IMR-90 (cell line): Measurements from ENCODE around the gene HDDC2. TPM values are rescaled to one million over a fixed set of nuclear protein-coding genes. Genes with fewer than 3 reads are reported as not detected.
A peak's percentile ranks its signal among the peaks of the same experiment; 100 is the strongest.

Source experiments
- ATAC-seq: fragments of 200-7000 bp; cut with Tn5 transposase; 2 replicates; pipeline ENCODE4 v1.9.1; 2020; ENCODE audit warnings: low read depth, mild to moderate bottlenecking, moderate library complexity
- BruUV-seq: library from RNA; stranded (reverse); fragments of 400-500 nt; replicated peaks from 2 replicates; lab custom pipeline; 2021; lab: Mats Ljungman, UMichigan
- CTCF ChIA-PET: fragments of 300-600 bp; formaldehyde crosslinking; extraction: SDS; loops from one replicate; lab custom pipeline; 2021; ENCODE audit warnings: antibody characterized with exemption; lab: Yijun Ruan, JAX
- POLR2A ChIA-PET: fragments of 300-600 bp; sonication (Branson Sonifier 250); formaldehyde crosslinking; loops from one replicate; lab custom pipeline; 2022; ENCODE audit warnings: antibody characterized with exemption; ENCODE audit not compliant: unreplicated experiment; lab: Charles Lee
- DNase-seq: peaks from one replicate; pipeline ENCODE4 v3.0.0; 2013
- H2AFZ ChIP-seq: replicated peaks from 2 replicates; pipeline ENCODE3; 2013; ENCODE audit warnings: low read length, mild to moderate bottlenecking; ENCODE audit not compliant: poor library complexity
- H2AK5ac ChIP-seq: 2 replicates; pipeline ENCODE4 v1.6.1; 2013; ENCODE audit warnings: low read depth, low read length, inconsistent platforms
- H2AK9ac ChIP-seq: replicated peaks from 2 replicates; pipeline ENCODE3; 2013; ENCODE audit warnings: mild to moderate bottlenecking, low read depth, low read length, moderate library complexity; ENCODE audit not compliant: poor library complexity
- H2BK120ac ChIP-seq: 2 replicates; pipeline ENCODE4 v1.6.1; 2013; ENCODE audit warnings: low read depth, low read length, inconsistent platforms
- H2BK15ac ChIP-seq: 3 replicates; pipeline ENCODE4 v1.6.1; 2013; ENCODE audit warnings: low read depth, low read length, inconsistent platforms
- H2BK20ac ChIP-seq: 2 replicates; pipeline ENCODE4 v1.6.1; 2013; ENCODE audit warnings: low read depth, mild to moderate bottlenecking, inconsistent platforms, low read length, moderate library complexity
- H2BK5ac ChIP-seq: 2 replicates; pipeline ENCODE4 v1.6.1; 2013; ENCODE audit warnings: mild to moderate bottlenecking, low read depth, low read length, inconsistent platforms; ENCODE audit not compliant: poor library complexity, severe bottlenecking
- H3K14ac ChIP-seq: replicated peaks from 2 replicates; pipeline ENCODE4 v1.6.1; 2013; ENCODE audit warnings: low read depth, low read length, inconsistent platforms
- H3K18ac ChIP-seq: 2 replicates; pipeline ENCODE4 v1.6.1; 2013; ENCODE audit warnings: low read depth, low read length, control low read depth
- H3K23ac ChIP-seq: 2 replicates; pipeline ENCODE4 v1.6.1; 2013; ENCODE audit warnings: low read depth, low read length, inconsistent platforms
- H3K27ac ChIP-seq: 2 replicates; pipeline ENCODE4 v1.5.1; 2013; ENCODE audit warnings: mild to moderate bottlenecking, control low read depth, low read length; ENCODE audit not compliant: insufficient read depth
- H3K27me3 ChIP-seq: 2 replicates; pipeline ENCODE4 v1.6.1; 2013; ENCODE audit warnings: low read length; ENCODE audit not compliant: control insufficient read depth, insufficient read depth
- H3K36me3 ChIP-seq: 2 replicates; pipeline ENCODE4 v1.6.1; 2013; ENCODE audit warnings: low read length, mixed read lengths; ENCODE audit not compliant: control insufficient read depth, insufficient read depth
- H3K4ac ChIP-seq: 2 replicates; pipeline ENCODE4 v1.6.1; 2013; ENCODE audit warnings: low read depth, low read length, inconsistent platforms
- H3K4me1 ChIP-seq: 2 replicates; pipeline ENCODE4 v1.6.1; 2013; ENCODE audit warnings: low read length, mixed read lengths; ENCODE audit not compliant: control insufficient read depth, insufficient read depth
- H3K4me2 ChIP-seq: 2 replicates; pipeline ENCODE4 v1.6.1; 2013; ENCODE audit warnings: low read depth, mild to moderate bottlenecking, control low read depth, low read length, moderate library complexity
- H3K4me3 ChIP-seq: 2 replicates; pipeline ENCODE4 v1.5.1; 2013; ENCODE audit warnings: low read depth, mild to moderate bottlenecking, control low read depth, low read length, moderate library complexity; ENCODE audit not compliant: insufficient read depth
- H3K56ac ChIP-seq: 2 replicates; pipeline ENCODE4 v1.6.1; 2013; ENCODE audit warnings: low read length, inconsistent platforms; ENCODE audit not compliant: insufficient read depth; ENCODE audit errors: extremely low read depth
- H3K79me1 ChIP-seq, 2 experiments: 2 replicates each; pipeline ENCODE4 v1.6.1; 2013; ENCODE audit warnings: low read length in 2 of 2, inconsistent platforms in 1 of 2, low read depth in 1 of 2
- H3K9ac ChIP-seq: 2 replicates; pipeline ENCODE4 v1.6.1; 2013; ENCODE audit warnings: low read depth, low read length, control low read depth
- H3K9me1 ChIP-seq: 2 replicates; pipeline ENCODE4 v1.6.1; 2013; ENCODE audit warnings: low read length, inconsistent platforms; ENCODE audit not compliant: insufficient read depth
- H3K9me3 ChIP-seq: 2 replicates; pipeline ENCODE4 v1.6.1; 2013; ENCODE audit warnings: low read length; ENCODE audit not compliant: control insufficient read depth, insufficient read depth
- H4K20me1 ChIP-seq: 2 replicates; pipeline ENCODE4 v1.6.1; 2013; ENCODE audit warnings: low read length, inconsistent platforms; ENCODE audit not compliant: insufficient read depth
- H4K5ac ChIP-seq: 2 replicates; pipeline ENCODE4 v1.6.1; 2013; ENCODE audit warnings: mild to moderate bottlenecking, low read depth, low read length, control low read depth
- H4K8ac ChIP-seq, 2 experiments: 2 replicates each; pipeline ENCODE4 v1.6.1; 2013; ENCODE audit warnings: low read depth in 2 of 2, low read length in 2 of 2, control low read depth in 1 of 2, inconsistent platforms in 1 of 2
- H4K91ac ChIP-seq: 2 replicates; pipeline ENCODE4 v1.6.1; 2013; ENCODE audit warnings: low read depth, low read length, inconsistent platforms; ENCODE audit not compliant: insufficient read depth
- BHLHE40 ChIP-seq: fragments of 150-350 bp; IDR thresholded peaks from 2 replicates; pipeline ENCODE4 v1.6.1; 2016; ENCODE audit warnings: mild to moderate bottlenecking, low read depth, low read length
- CEBPB ChIP-seq: IDR thresholded peaks from 2 replicates; pipeline ENCODE4 v1.6.1; 2012; ENCODE audit warnings: low read depth, low read length, improper control_type of control experiment
- CHD1 ChIP-seq: IDR thresholded peaks from 2 replicates; pipeline ENCODE4 v1.6.1; 2012; ENCODE audit warnings: low read depth, low read length, improper control_type of control experiment
- MAZ ChIP-seq: IDR thresholded peaks from 2 replicates; pipeline ENCODE4 v1.6.1; 2012; ENCODE audit warnings: low read depth, mild to moderate bottlenecking, low read length, improper control_type of control experiment, moderate library complexity, borderline replicate concordance
- POLR2A ChIP-seq: IDR thresholded peaks from 2 replicates; pipeline ENCODE4 v1.6.1; 2012; ENCODE audit warnings: mild to moderate bottlenecking, low read depth, low read length
- WGBS, 2 experiments: methylation state at CpG; one replicate each; pipeline versions ENCODE4 v1.1.5 to v1.1.7; 2013; ENCODE audit warnings: missing lambda C conversion rate in 2 of 2; ENCODE audit not compliant: insufficient read length in 1 of 2; ENCODE audit errors: extremely low coverage in 2 of 2; 5-methylcytosine and 5-hydroxymethylcytosine counted together
- dilution Hi-C: fragments of 300-500 bp; cut with HindIII; formaldehyde crosslinking; loops from one replicate; pipeline ENCODE4 v1.14.3; 2018; ENCODE audit warnings: low sequenced_read_pairs; ENCODE audit not compliant: unreplicated experiment
- in situ Hi-C: fragments of 300-500 bp; cut with MboI; formaldehyde crosslinking; loops from 3 replicates; pipeline ENCODE4 v1.14.3; 2019; ENCODE audit warnings: low sequenced_read_pairs, inconsistent platforms, mixed read lengths
- intact Hi-C: fragments of 100-400 bp; cut with micrococcal nuclease; formaldehyde crosslinking; loops from 2 replicates; pipeline ENCODE4 v1.10.0; 2022
- polyA plus RNA-seq, 3 experiments: library from polyadenylated mRNA; depleted of rRNA; stranded (reverse); fragments of >200 nt; gene quantifications; 2 replicates each; pipeline ENCODE4 v1.2.3, GENCODE V29; 2012; ENCODE audit warnings: low replicate concordance in 1 of 3
- total RNA-seq: library from RNA; depleted of rRNA; stranded (reverse); fragments of >200 nt; gene quantifications from 2 replicates; pipeline ENCODE4 v1.2.3, GENCODE V29; 2012
- TF ChIP-seq, protein P1 (sequence below): fragments of 150-350 bp; IDR thresholded peaks from 2 replicates; pipeline ENCODE4 v1.6.1; 2016; ENCODE audit warnings: low read depth, mild to moderate bottlenecking, low read length, moderate library complexity, borderline replicate concordance

The HDDC2 gene
- total and polyA plus RNA-seq, 2 of the 4 experiments (the other 2 are of a cell fraction), result 40.9 to 68.6 TPM

DNA sequence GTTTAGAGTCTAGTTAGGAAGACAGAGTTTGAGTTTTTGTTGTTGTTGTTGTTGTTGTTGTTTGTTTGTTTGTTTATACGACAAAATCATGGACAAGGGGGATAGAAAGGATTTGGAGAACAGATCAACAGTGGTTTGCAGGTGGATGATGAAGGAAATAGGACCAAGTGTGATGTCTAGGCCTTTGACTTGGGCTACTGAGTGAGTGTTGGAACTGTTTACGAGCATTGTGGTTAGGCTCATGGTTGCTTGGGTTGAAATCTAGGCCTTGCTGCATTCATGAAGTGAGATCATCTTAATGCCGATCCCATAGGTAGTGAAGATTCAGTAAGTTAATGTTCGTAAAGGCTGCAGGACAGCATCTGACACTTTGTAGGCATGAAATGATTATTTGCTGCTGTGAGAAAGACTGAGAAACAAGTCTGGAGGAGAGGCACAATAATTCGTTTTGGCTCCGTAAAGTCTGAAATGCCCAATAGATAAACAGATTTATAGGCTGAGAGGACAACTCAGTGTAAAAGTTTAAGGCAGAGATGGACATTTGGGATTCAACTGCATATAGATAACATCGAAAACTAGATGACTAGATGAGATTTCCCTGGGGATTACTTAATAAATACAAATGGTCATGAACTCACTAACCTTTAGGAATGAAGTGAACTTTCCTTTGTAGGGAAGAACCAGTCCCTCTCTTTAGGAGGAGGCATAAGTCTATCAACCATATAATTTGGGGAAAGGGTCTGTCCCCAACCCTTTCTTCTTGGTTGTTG is 70.0 kb downstream of the HDDC2 start:
- ChIA-PET CTCF (no interaction called here), POLR2A (no interaction called here)
- Histone ChIP-seq H3K18ac (peak overlapping the region; percentile 94; the same call in 1 of the 2 replicates), H4K91ac (peak overlapping the region; percentile 41; the same call in 1 of the 2 replicates), H2AFZ (no peak overlapping the region), H3K4ac (peak overlapping the region; percentile 34), H3K79me1 (no peaks in the 10 kb centered on the region), H3K14ac (no peak overlapping the region; the same call in 1 of the 2 replicates), H3K9me3 (no peaks in the 10 kb centered on the region), H2AK5ac (peak overlapping the region; percentile 76), H3K56ac (no peak overlapping the region), H3K9ac (no peak overlapping the region), H2AK9ac (no peak overlapping the region), H2BK15ac (peak overlapping the region; percentile 42; the same call in 2 of the 3 replicates), H2BK5ac (peak overlapping the region; percentile 74), H3K36me3 (no peaks in the 10 kb centered on the region), H3K4me2 (no peak overlapping the region; the same call in 1 of the 2 replicates), H3K4me1 (peaks cover 12% of the 10 kb centered on the region), H3K27ac (peak overlapping the region; percentile 52; the same call in 1 of the 2 replicates), H4K20me1 (no peaks in the 10 kb centered on the region), H4K5ac (peak overlapping the region; percentile 59; the same call in 1 of the 2 replicates), H4K8ac (peak overlapping the region; percentile 65 to 74; a peak in 2 of 4 replicates), H2BK20ac (peak overlapping the region; percentile 72), H2BK120ac (peak overlapping the region; percentile 49), H3K23ac (no peak overlapping the region), H3K4me3 (no peak overlapping the region), H3K27me3 (no peaks in the 10 kb centered on the region), H3K9me1 (no peaks in the 10 kb centered on the region; the same call in 1 of the 2 replicates)
- WGBS, 2 experiments, result 88% methylated on average over 3 of the region's 7 CpGs; no CpG with 5 or more reads in 1 of the 2 experiments
- TF ChIP-seq, protein P1, sequence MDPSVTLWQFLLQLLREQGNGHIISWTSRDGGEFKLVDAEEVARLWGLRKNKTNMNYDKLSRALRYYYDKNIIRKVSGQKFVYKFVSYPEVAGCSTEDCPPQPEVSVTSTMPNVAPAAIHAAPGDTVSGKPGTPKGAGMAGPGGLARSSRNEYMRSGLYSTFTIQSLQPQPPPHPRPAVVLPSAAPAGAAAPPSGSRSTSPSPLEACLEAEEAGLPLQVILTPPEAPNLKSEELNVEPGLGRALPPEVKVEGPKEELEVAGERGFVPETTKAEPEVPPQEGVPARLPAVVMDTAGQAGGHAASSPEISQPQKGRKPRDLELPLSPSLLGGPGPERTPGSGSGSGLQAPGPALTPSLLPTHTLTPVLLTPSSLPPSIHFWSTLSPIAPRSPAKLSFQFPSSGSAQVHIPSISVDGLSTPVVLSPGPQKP, result no peak
- TF ChIP-seq BHLHE40 (no peak), MAZ (no peak), POLR2A (no peak), CHD1 (no peak), CEBPB (no peak)
- intact Hi-C loops, result no loop called here
- ATAC-seq (no peak), DNase-seq (no peak)
- in situ Hi-C loops, result no loop called here
- BruUV-seq, result no TSS peak
- dilution Hi-C loops, result no loop called here
